Measurements from ENCODE around the gene GPS2.
A peak's percentile ranks its signal among the peaks of the same experiment; 100 is the strongest.
"Not testable (repeated sequence)": the region's sequence is repeated elsewhere in the genome, so short reads cannot be mapped to it uniquely, and the experiment has no call there.

GPS2 gene, protein sequence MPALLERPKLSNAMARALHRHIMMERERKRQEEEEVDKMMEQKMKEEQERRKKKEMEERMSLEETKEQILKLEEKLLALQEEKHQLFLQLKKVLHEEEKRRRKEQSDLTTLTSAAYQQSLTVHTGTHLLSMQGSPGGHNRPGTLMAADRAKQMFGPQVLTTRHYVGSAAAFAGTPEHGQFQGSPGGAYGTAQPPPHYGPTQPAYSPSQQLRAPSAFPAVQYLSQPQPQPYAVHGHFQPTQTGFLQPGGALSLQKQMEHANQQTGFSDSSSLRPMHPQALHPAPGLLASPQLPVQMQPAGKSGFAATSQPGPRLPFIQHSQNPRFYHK

DNA sequence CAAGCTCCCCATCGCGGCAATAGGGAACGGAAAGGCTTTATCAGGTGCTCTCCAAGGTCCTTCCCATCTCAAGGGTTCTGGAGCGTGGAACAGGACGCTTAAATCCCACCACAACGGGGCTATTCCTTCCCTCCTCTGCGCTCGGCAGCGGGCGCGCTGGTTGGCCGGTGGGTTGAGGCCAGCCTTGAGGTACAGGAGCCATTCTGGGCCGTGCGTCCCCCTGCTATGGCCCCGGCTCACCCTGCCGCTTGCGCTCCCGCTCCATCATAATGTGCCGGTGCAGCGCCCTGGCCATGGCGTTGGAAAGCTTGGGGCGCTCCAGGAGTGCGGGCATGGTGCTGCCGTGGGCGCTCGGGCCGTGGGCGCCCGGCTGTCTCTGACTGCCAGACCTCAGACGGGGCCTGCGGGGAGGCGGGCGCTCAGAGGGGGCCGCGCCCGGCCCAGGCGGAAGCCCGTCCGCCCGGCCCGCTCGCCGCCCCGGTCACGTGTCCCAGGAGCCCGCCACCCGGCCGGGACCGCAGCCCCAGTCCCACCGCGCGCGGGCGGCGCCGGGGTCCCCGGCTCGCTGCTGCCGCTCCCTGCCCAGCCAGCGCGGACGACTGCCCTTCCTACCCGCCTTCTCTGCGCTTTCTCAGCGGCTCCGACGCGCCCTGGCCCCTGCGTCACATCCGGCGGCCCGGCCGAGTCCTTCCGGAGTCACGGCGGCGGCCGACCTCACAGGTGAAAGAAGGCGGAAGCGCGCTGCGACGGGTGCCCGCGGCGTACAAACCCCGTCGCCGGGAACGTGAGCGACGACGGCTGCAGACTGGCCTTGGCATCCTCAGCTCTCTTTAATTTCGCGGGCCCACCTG lies at the start of gene GPS2:
TSS of gene GPS2 (minus strand) at position 642 of the 851 bp plus-strand sequence. CDS start at position 334, 308 bp downstream.
- DNase-seq: peak; percentile 28

DNA sequence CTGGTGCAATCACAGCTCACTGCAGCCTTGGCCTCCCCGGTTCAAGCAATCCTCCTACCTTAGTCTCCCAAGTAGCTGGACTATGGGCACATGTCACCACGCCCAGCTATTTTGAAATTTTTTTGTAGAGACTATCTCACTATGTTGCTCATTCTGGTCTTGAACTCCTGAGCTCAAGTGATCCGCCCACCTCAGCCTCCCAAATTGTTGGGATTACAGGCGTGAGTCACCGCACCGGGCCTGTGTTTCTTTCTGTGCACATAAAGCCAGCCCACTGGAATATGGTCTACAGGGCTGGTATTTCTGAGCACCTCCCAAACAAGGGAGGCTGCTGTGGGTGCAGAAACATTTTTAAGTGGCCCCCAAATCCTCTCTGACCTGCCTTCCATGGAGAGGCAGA lies 48.2 kb upstream of the GPS2 start:
- DNase-seq: no peak

DNA sequence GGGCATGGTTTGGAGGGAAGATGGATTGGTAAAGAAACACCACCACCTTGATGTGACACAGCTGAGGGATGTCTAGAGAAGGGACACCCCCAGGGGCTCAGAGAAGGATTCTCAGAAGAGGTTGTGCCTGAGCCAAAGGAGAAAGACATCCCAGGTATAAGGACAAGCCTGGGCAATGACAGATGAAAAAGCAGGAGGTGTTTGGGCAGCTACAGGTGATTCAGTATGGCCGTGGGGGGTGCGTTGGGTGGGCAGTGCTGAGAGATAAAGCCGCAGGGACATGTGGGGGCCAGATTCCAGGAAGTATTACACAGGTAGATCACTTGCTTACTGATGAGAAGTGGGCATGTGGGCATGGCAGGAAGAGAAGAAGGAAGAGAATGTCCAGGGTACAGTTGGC lies 46.7 kb upstream of the GPS2 start:
- no peak for DNase-seq

DNA sequence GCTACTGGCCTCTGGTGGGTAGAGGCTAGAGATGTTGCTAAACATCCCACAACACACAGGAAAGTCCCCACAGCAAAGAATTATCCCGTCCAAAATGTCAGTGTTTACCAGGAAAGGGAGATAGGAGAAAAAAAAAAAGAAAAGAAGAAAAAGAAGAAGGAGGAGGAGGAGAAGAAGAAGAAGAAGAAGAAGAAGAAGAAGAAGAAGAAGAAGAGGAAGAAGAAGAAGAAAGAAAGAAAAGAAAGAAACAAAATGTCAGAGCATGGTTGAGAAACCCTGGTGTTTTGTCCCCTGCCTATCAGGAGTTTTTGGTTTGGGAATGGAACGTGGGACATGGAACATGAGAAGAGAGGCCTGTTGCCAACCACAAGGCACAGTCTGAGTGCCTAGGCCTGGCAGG lies 42.2 kb upstream of the GPS2 start:
- DNase-seq: no peak

DNA sequence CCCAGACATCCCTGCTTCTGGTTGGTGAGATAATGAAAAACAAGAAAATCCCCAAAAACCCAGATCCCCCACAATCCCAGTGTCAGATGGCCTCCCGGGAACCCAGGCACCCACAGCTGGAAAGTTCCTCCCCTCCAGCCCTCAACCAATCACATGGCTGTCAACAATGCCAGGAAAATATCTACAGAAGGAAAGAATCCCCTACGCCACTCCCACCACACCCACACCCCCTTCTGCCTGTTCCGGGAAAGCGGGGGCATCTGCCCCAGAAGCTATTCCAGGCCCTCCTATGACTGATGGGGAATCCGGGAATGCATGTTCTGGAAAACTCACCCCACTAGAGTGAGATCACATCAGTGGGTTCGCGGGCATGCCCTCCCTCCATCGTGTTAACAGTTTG lies 41.6 kb upstream of the GPS2 start:
- no peak for DNase-seq

DNA sequence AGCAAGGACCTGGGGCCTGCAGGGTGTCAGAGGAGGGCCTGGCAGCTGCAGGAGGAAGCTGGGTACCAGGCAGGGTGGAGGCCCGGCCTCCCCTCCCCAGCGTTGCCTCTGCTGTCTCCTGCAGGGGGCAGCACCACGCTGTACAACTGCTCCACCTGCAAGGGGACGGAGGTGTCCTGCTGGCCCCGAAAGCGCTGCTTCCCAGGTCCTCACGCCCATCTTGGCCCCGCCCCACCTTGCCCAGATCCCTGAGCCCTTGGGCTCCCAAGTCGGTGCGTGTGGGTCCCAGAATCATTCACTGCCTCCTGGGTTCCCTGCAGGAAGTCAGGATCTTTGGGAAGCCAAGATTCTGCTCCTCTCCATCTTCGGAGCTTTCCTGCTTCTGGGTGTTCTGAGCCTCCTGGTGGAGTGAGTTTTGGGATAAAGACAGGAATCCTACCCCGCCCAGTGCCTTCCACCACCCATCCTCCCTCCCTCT lies 41.0 kb upstream of the GPS2 start:
- peak; percentile 56 for DNase-seq

DNA sequence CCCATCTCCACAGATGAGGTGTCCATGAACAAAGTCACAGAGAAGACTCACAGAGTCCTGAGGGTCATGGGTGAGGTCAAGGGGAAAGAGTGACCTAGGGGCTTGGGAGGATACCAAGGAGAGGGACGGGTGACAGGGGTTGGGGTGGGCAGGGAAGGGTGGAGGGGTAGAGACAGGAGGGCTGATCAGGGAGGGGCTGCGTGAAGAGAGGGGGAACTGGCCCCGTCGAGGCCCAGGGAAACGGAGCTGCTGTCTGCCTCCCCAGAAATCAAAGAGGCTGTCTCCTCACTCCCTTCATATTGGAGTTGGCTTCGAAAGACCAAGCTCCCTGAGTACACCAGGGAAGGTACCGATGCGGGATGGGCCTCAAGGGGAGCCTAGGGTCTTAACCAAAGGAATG lies 40.4 kb upstream of the GPS2 start:
- DNase-seq: no peak

DNA sequence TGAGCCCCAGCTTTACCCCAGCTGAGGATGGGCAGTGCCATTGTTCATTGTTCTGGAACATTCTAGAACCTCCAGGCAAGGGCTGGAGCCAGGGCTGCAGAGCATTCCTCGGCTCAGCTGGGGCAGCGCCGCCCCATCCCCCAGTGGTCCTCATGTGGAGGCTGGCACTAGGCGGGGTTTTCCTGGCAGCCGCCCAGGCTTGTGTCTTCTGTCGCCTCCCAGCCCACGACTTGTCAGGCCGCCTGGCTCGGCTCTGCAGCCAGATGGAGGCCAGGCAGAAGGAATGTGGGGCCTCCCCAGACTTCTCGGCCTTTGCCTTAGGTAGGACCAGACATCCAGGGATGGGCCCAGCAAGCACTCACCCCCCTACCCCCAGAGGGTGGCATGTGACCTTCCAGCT lies 39.9 kb upstream of the GPS2 start, which contains the start of gene TMEM95:
TSS of gene TMEM95 (plus strand) at position 104 of the 400 bp plus-strand sequence. CDS start at position 153, 49 bp downstream.
- peak; percentile 44 for DNase-seq

DNA sequence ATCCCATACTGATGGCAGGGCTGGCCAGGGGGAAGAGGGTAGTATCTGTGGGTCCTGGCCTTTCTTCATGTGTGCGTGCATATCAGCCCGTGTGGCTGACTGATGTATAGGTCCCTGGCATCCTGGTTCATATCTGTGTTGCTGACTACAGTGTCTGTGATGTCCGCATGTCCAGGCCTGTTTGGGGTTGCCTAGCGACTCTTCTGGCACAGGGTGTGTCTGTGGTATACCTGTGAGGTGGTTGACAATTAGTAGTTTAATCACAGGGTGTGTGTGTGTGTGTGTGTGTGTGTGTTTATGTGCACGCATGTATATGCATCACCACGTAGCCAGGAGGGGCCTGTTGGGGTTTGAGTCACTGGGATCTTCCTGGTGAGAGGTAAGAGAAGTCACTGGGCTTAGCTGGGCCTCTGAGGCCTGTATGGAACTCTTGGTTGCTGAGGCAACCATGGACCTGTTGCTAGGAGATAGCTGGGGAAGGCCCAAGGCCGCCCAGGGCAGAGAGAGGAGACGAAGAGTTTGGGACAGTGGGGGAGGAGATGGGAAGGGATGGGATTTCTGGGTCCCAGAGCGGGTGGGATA lies 39.2 kb upstream of the GPS2 start:
- no peak for DNase-seq

DNA sequence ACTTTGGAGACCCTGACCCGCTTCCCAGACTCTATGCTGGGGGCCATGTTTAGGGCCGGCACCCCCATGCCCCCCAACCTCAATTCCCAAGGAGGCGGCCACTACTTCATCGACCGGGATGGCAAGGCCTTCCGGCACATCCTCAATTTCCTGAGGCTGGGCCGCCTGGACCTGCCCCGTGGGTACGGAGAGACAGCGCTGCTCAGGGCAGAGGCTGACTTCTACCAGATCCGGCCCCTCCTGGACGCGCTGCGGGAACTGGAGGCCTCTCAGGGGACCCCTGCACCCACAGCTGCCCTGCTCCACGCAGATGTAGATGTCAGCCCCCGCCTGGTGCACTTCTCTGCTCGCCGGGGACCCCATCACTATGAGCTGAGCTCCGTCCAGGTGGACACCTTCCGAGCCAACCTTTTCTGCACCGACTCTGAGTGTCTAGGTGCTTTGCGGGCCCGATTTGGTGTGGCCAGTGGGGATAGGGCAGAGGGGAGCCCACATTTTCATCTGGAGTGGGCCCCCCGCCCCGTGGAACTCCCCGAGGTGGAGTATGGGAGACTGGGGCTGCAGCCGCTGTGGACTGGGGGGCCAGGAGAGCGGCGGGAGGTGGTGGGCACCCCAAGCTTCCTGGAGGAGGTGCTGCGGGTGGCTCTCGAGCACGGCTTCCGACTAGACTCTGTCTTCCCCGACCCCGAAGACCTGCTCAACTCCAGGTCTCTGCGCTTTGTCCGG lies 37.9 kb upstream of the GPS2 start:
- no peak for DNase-seq

DNA sequence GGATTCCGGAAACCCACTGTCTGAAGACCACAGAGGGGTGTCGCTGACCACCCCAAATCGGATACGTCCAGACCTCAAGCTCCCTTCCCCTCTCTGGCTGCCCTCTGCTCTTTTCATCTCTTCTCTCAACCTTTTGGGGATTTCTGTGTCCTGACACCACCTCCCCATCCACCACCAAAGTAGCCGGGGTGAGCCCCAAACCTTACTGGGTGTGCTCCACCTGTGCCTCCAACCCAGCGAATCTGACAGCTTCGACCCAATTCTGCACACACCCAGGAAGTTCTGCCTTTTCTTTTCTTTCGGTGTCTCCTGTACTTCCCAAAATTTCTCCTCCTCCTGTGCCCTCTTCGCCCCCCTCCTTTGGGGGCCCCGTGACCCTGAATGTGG lies 37.3 kb upstream of the GPS2 start:
- no peak for DNase-seq

DNA sequence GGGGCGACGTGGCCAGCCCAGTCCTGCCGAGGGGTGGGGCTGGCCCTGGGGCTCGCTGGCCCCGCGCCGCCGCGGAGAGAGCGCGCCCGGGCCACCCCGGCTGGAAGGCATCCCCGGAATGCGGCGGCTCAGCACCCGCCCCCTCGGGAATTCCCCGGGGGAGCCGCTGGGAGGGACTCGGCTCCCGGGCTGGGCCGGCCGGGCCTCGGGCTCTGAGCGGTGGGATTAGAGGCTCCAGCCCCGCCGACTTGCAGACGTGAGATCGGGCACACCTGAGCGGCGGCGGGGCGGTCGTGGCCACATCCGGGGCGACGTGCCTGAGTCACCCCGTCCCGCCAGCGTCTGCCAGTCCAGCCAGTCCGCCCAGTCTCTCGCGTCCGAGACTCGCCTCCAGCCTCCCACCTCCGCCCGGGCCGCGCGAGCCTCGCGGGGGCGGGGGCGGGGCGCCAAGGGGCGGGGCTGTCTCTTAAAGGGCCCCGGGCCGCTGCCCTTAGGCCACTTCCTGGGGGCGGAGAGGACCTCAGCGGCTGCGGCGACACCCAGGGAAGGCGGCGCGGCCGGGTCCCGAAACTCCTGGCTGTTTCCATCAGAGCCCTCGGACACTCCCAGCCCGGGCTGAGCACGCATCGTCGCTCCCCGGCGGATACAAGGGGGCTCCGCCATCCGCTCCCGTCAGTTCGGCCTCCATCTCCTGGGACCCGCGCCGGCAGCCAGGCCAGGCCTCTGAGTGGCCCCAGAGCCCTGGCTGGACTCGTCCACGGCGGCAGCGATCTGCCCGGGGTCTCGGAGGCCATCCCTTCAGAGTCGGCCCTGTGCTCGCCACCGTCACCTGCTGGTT lies 36.7 kb upstream of the GPS2 start, which contains the start of gene KCTD11:
TSS of gene KCTD11 (plus strand) at position 498 of the 838 bp plus-strand sequence.
- no peak for DNase-seq

DNA sequence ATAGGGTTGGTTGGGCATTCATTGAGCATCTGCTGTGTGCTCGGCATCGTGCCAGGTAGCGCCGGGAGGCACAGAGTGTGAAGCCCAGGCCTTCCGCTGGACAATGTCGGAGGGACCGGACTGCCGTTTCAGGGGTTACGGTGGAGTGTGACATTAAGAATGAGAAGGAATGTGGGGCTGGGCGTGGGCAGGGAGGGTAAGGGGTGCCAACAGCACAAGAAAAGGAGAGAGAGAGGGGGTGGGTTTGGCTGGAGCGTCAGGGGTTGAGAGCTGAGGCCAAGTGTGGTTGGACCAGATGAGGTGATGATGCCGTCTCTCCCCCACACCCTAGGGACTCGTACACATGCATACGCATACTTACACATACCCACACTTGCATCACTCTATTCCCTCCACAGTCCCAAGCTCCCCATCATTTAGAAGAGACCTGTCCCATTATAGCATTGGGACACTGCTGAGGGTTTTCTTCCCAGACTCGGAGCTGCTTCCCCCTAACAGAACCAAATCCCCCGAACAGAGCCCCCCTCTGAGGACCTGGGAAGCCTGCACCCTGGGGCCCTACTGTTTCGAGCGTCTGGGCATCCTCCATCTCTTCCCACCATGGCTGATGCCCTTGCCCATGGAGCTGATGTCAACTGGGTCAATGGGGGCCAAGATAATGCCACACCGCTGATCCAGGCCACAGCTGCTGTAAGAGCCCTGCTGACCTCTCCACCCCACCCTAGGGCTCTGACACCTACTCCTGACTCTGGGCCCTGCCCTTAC lies 33.5 kb upstream of the GPS2 start:
- no peak for DNase-seq

DNA sequence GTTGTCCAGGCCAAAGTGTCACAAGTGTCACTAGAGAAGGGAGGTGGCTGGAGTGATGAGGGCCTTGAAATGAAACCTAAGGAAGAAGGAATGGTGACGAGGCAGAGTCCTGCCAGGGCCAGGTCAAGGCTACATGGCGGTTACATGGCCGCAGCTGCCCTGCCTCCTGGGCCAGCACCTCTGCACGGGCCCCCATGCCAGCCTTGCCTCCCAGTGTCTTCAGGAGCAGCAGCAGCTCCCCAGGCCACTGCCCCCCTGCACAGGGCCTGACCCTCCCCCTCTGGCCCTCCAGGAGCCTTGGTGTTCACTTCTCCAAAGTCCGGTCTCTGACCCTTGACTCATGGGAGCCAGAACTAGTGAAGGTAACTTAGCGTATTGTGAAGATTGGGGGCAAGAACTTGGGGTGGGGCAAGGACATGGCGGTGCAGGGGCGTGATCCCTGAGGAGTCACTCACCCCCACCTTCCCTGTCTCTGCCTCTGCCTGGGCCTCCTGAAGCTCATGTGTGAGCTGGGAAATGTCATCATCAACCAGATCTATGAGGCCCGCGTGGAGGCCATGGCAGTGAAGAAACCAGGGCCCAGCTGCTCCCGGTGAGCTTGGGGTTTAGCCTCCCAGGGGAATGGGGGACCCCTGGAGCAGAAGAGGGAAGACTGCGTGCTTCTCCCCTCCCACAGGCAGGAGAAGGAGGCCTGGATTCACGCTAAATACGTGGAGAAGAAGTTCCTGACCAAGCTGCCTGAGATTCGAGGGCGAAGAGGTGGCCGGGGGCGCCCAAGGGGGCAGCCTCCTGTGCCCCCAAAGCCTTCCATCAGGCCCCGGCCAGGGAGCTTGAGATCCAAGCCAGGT lies 32.7 kb upstream of the GPS2 start:
- DNase-seq: no peak

DNA sequence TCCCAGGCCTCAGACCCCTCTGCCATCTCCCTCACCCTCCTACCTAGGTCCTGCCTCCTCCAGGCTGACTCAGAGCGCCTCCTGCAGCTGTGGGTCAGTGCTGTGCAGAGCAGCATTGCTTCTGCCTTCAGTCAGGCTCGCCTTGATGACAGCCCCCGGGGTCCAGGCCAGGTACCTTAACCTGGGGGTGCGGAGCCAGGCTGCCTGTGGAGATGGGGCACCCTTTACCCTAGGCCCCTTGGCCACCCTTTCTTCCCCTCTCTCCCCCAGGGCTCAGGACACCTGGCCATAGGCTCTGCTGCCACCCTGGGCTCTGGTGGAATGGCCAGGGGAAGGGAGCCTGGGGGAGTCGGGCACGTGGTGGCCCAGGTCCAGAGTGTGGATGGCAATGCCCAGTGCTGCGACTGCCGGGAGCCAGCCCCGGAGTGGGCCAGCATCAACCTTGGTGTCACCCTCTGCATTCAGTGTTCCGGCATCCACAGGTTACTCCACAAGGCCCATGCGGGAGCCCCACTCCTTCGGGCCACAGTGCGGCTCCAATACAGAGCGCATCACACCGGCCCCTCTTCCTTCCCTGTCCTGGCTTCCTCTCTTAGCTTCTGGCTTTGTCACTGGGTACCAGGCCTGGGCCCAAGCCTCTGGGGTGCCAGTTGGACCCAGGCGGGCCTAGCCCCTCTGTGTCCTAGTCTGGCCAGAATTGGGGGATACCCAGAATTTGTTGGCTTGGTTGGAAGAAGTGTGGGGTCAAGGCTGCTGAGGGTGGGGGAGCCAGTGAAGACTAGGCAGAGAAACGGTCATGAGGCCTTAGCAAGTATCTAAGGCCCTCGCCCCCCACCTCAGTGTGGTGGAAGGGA lies 31.8 kb upstream of the GPS2 start:
- no peak for DNase-seq

DNA sequence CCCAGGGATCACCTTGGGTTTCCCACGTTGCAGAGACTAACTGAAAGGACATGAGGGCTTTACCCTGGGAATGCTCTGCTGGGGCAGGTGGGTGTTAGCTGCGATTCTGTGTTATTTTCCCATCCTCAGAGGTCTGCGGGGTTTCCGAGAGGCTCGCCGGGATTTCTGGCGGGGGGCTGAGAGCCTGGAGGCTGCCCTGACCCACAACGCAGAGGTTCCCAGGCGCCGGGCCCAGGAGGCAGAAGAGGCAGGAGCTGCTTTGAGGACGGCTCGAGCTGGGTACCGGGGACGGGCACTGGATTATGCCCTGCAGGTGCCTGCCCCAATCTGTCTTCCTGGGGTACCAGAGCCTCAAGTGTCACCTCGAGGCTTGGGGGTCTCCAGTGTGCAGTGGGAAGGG lies 28.1 kb upstream of the GPS2 start:
- no peak for DNase-seq

DNA sequence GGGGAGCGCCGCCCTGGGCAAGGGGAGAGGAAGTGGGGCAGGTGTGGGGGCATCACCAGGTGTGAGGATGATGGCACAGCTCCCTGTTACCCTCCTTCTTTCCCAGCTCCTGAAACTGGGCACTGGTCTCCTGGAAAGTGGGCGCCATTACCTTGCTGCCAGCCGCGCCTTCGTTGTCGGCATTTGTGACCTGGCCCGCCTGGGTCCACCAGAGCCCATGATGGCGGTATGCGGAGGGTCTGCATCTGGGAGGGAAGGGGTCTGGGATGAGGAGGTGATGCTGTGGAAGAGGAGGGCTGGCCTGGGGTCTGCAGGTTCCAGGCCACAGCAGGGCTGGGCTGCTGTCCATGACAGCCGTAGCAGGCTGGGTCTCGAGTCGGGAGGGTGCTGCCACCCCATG lies 26.7 kb upstream of the GPS2 start:
- DNase-seq: no peak

DNA sequence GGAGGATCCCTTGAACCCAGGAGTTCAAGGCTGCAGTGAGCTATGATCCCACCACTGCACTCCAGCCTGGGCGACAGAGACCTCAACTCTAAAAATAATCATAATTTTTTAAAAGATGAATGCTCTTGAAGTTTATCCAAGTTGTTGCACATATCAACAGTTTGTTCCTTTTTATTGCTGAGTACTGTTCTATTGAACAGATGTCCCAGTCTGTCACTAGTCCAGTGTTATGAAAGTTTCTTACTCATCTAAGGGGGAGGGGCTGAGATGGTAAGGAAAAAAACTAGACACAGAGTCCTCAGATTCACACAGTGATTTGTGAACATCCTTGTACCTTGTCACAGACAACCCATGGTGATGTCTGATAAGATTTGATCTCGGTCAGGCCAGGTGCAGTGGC lies 25.0 kb upstream of the GPS2 start:
- DNase-seq: no peak

DNA sequence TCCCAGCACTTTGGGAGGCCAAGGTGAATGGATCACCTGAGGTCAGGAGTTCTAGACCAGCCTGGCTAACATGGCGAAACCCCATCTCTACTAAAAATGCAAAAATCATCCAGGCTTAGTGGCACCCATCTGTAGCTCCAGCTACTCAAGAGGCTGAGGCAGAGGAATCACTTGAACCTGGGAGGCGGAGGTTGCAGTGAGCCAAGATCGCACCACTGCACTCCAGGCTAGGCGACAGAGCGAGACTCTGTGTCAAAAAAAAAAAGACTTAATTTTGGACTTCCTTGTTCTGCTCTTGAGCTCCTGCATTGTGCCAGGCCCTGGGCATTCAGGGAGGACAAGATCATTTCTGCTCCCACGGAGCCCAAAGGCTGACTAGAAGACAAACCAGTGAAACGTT lies 22.4 kb upstream of the GPS2 start:
- DNase-seq: not testable (repeated sequence)

Data from NCI-H1694 treated with DMSO at 0.1 percent for 48 hours (cell line).